GM21381 (cell line): Measurements from ENCODE around the gene FGF16.
"Not testable (repeated sequence)": the region's sequence is repeated elsewhere in the genome, so short reads cannot be mapped to it uniquely, and the experiment has no call there.

Experiments
- ATAC-seq: cut with Tn5 transposase; IDR thresholded peaks from one replicate; pipeline ENCODE4 v1.9.1; 2021; ENCODE audit warnings: mild to moderate bottlenecking, moderate library complexity; ENCODE audit not compliant: unreplicated experiment

The FGF16 gene

DNA sequence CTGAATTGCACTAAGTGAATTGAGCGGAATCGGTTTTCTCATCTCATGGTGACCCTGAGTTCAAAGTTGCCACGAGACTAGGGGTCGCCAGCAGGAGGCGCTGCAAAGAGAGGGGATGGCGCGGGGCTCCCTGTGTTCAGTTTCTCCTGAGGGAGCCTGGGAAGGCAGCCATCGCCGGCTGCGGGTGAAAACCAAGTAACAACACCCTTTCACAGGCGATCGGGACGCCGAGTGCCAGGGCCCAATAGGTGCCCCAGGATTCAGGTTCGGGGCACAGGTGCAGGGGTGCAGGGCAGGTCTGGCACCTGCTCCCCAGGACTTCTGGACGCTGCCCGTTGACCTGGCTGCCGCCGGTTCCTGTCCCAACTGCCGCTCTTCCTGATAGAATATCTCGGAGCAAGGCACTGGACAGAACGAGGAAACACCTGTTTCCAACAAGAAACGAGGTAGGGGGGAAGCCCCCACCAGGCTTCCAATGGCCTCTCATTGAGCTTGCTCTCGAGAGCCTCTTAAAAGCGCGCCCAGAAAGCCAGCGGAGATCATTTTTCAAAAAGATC lies 1.1 kb upstream of the FGF16 start:
- ATAC-seq = no peak

DNA sequence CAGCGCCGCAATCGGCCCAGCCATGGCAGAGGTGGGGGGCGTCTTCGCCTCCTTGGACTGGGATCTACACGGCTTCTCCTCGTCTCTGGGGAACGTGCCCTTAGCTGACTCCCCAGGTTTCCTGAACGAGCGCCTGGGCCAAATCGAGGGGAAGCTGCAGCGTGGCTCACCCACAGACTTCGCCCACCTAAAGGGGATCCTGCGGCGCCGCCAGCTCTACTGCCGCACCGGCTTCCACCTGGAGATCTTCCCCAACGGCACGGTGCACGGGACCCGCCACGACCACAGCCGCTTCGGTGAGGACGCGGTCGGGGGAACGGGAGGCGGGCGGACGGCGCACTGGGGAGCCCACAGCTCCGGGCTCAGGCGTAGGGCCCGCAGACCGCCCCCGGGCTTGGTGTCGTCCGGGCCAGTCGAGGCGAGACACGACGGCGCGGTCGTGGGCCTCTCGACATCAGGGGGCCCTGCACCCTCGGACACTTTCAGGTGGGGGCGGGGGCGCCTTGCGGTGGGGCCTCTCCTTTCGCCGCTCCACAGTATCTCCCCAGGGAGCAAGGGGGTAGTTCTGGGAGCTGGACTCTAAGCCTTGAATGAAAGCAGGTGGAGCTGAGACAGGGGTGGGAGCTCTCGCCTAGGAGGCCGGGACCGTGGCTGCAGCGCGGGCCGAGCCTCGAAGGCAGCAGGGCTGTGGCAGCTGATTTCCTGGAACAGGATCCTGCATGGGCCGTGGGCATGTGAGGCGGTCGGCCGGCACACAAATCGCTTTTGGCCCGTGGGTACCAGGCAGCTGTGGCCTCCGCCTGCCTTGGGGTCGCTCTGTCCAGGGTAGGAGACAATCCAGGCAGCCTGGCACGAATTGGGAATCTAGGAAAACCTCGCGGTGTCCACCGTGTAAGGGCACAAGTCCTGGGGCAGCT lies 722 bp downstream of the FGF16 start:
- no peak for ATAC-seq

DNA sequence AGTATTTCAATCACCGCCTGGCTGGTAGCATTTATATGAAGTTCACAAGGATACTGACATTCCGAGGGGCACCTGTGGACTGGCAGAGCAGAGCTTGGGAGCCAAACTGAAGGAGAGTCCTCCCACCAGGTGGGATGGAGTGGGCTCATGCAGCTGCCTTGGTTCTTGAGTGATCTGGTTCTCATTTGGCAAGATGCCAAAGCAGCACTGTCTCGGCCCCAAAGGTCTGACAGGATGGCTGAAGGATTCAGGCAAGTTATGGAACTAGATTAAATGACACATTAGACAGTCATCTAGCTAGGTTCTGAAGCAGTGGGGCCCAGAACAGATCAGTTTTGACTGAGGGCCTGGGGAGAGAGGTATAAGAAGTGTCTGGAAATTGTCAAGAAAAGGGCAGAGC lies 3.2 kb downstream of the FGF16 start:
- ATAC-seq = no peak

DNA sequence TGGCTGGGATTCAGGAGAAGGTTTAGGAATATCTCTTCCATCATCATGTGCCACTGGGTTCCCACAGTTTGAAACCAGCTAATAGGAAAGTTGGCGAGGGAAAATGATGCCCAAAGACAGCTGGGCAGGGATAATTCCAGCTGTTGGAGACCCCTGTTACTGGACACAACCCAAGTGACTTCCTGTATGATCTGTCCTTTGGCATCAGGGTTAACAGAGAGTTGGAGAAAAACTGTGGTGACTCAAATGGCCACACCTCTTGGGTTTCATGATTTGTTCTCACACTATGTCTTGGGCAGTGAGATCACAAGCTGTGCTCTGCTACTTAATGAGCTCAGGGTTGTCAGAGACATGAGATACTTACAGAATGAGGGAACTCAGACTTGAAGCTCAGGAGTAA lies 3.8 kb downstream of the FGF16 start:
- no peak for ATAC-seq

DNA sequence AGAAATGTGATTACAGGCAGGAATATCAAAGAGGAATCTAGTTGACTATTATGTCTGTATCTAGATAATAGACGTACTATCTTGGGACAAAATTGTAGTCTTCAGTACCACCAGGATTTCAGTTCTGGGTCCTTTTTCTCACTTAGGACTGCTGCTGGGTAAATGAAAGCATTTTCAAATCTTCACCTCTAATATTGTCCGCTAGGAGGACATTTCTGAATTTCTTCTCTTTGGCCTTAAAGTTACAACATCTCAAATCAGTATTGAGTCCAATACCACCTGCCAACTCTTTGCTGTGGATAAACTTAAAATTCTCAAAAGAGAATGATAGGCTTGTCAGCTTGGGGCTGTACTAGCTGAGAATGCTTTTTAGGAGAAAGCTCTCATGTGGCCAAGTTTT lies 6.0 kb downstream of the FGF16 start:
- ATAC-seq = no peak

DNA sequence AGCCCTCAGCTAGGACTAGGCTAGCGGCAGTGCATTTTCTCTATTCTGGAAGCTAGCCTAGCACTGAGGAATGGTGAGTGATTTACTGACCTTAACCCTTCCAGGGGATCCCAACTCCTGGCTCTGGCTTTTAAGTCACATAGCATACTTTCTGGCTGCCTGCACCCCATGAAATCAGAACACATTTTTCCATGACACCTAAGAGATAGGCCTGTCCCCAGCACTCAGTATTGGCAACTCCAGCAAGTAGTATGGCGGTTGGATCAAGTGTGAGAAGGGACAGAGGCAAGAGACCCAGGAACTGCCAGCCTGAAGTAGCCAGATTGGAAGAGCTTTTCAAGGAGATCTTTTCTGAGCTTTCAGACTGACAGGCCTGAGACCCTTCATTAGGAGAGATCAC lies 8.2 kb downstream of the FGF16 start:
- no peak for ATAC-seq

DNA sequence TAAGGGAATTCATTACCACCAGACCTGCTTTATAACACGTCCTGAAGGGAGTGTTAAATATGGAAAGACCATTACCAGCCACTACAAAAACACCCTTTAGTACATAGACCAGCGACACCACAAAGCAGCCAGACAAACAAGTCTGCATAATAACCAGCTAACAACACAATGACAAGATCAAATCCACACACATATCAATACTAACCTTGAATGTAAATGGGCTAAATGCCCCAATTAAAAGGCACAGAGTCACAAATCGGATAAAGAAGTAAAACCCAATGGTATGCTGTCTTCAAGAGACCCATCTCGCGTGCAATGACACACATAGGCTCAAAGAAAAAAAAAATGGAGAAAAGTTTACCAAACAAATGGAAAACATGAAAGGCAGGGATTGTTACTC lies 36.9 kb downstream of the FGF16 start:
- ATAC-seq = no peak

DNA sequence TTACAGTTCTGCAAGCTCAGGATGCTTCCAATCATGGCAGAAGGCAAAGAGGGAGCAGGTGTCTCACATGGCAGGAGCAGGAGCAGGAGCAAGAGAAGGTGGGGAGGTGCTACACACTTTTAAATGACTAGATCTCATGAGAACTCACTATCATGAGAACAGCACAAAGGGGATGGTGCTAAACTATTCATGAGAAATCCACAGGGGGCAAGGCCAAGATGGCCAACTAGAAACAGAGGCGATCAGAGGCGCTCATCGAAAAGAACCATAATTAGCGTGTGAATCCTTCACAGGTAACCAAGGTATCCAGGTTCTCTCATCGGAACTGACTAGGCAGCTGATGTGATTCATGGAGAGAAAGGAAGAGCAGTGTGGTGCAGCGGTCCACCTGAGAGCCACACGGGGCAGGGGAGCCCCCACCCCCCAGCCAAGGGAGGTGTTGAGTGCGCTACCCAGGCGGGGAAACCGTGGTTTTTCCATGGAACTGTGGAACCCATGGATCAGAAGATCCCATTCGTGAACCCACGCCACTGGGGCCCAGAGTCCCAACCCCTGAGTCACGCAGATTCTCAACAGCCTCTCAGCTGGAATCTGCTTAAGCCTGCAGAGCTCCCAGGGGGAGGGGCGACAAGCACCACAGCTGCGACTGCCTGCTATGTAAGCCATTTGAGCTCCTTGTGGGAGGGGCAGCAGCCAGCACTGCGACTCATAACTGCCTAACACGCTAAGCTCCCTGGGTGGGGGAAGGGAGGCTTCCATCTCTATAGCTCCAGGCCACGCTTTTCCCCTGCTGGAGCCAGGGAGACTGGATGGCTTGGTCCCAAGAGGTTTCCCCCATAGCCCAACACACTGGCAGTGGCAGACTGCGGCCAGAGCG lies 46.7 kb downstream of the FGF16 start:
- no peak for ATAC-seq

DNA sequence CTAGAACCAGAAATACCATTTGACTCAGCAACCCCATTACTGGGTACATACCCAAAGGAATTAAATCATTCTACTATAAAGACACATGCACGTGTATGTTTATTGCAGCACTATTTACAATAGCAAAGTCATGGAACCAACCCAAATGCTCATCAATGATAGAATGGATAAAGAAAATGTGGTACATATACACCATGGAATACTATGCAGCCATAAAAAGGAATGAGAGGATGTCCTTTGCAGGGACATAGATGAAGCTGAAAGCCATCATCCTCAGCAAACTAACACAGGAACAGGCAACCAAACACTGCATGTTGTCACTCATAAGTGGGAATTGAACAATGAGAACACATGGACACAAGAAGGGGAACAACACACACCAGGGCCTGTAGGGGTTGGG lies 53.0 kb downstream of the FGF16 start:
- ATAC-seq = not testable (repeated sequence)

DNA sequence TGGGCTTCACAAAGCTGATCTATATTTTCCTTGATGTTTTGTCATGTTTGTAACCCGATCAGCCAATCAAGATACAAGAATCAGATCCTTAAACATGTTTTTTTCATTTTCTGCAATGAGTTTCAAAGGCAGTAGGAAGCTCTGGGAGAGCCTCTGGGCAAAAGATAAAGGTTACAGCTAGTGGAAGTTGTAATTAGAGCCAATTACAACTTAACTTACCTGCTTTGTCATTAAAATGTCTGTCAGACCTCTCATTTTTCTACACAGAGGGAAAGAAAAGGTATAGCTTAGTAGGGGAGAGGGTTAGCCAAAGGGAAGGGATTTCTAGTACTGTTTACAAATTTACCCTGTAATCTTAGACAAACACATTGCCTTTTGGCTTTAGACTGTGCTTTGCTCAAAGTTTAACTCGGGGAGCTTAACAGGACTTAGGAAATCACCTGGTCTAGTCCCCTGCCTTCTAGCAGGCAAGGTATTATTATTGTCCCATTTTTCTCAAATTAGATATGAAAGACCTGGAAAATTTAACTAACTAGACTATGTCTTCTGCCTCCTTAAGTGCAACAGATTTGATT lies 55.8 kb downstream of the FGF16 start:
- ATAC-seq = no peak

DNA sequence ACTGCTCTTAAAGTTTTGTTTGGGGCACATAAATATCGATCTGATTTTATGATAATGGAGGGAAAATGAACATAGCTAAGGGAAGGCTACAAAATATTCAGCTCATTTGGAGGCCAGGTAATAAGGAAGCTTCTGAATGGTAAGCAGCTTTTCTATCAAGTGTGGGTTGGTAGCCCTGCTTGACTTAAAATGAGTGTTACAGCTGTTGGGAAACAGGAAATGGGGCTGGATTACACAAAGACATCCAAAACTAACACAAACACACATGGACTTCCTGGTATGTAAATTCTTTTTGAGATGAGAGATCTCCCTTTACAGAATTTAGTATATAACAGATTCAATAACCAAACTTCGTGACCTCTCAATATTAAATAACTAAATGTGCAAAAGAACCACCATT lies 58.0 kb downstream of the FGF16 start:
- no peak for ATAC-seq
